PC-9 (cell line): ENCODE data around the gene TMEM131L. TPM values are rescaled to one million over a fixed set of nuclear protein-coding genes. Genes with fewer than 3 reads are reported as not detected.

Experiments
- BruUV-seq: library from RNA; stranded (reverse); fragments of 400-500 nt; replicated peaks from 2 replicates; lab custom pipeline; 2021; lab: Mats Ljungman, UMichigan
- CTCF ChIA-PET: fragments of 300-600 bp; sonication (Branson Sonifier 250); formaldehyde crosslinking; loops from one replicate; lab custom pipeline; 2022; ENCODE audit warnings: antibody characterized with exemption; lab: Charles Lee
- POLR2A ChIA-PET: fragments of 300-600 bp; sonication (Branson Sonifier 250); formaldehyde crosslinking; loops from one replicate; lab custom pipeline; 2022; ENCODE audit warnings: antibody characterized with exemption; ENCODE audit not compliant: unreplicated experiment; lab: Charles Lee
- DNase-seq, 2 experiments: peaks; one replicate each; pipeline versions ENCODE4 v3.0.0 to v3.0.0-alpha.2; 2015 to 2022; ENCODE audit warnings: mixed read lengths in 1 of 2
- H2AFZ ChIP-seq: fragments of 200-600 bp; sonication (generic); 2 replicates; pipeline ENCODE4 v1.8.1; 2017; ENCODE audit warnings: antibody characterized with exemption
- H3F3A ChIP-seq: fragments of 200-600 bp; sonication (generic); 2 replicates; pipeline ENCODE4 v1.8.1; 2017; ENCODE audit warnings: antibody characterized with exemption, mild to moderate bottlenecking, low read depth; ENCODE audit not compliant: insufficient read depth
- H3K27ac ChIP-seq: fragments of 200-600 bp; sonication (generic); 2 replicates; pipeline ENCODE4 v1.6.1; 2016; ENCODE audit warnings: mixed run types
- H3K27me3 ChIP-seq: fragments of 200-600 bp; sonication (generic); 2 replicates; pipeline ENCODE4 v1.6.1; 2016; ENCODE audit warnings: low read depth, mixed run types; ENCODE audit not compliant: insufficient read depth
- H3K36me3 ChIP-seq: fragments of 200-600 bp; sonication (generic); 2 replicates; pipeline ENCODE4 v1.6.1; 2016; ENCODE audit warnings: low read depth, mixed run types
- H3K4me1 ChIP-seq: fragments of 200-600 bp; sonication (generic); replicated peaks from 2 replicates; pipeline ENCODE4 v1.6.1; 2016; ENCODE audit warnings: mixed run types; ENCODE audit not compliant: insufficient read depth
- H3K4me2 ChIP-seq: fragments of 200-600 bp; sonication (generic); 2 replicates; pipeline ENCODE4 v1.6.1; 2017; ENCODE audit warnings: mixed run types
- H3K4me3 ChIP-seq: fragments of 200-600 bp; sonication (generic); 2 replicates; pipeline ENCODE4 v1.6.1; 2016; ENCODE audit warnings: mixed run types
- H3K79me2 ChIP-seq: fragments of 200-600 bp; sonication (generic); 2 replicates; pipeline ENCODE4 v1.6.1; 2017; ENCODE audit warnings: low read depth, mixed run types
- H3K9me2 ChIP-seq: fragments of 200-600 bp; sonication (generic); 2 replicates; pipeline ENCODE4 v1.8.1; 2017; ENCODE audit warnings: mild to moderate bottlenecking; ENCODE audit not compliant: insufficient read depth
- H3K9me3 ChIP-seq: fragments of 200-600 bp; sonication (generic); 2 replicates; pipeline ENCODE4 v1.8.1; 2016; ENCODE audit warnings: low read depth; ENCODE audit not compliant: insufficient read depth
- H4K20me1 ChIP-seq: fragments of 200-600 bp; sonication (generic); 2 replicates; pipeline ENCODE4 v1.8.1; 2017; ENCODE audit not compliant: insufficient read depth
- CTCF ChIP-seq: fragments of 200-600 bp; sonication (generic); conservative IDR thresholded peaks from 2 replicates; pipeline ENCODE4 v1.6.1; 2017; ENCODE audit warnings: mixed run types, antibody characterized with exemption, mild to moderate bottlenecking, moderate library complexity
- EZH2 ChIP-seq: fragments of 200-600 bp; sonication (generic); IDR thresholded peaks from 2 replicates; pipeline ENCODE4 v1.8.0; 2017; ENCODE audit warnings: antibody characterized with exemption, low read depth
- intact Hi-C: fragments of 100-400 bp; cut with micrococcal nuclease; formaldehyde crosslinking; loops from one replicate; pipeline ENCODE4 v1.10.0; 2022; ENCODE audit not compliant: unreplicated experiment
- total RNA-seq: library from RNA; stranded (reverse); gene quantifications from 2 replicates; pipeline ENCODE4 v1.2.3, GENCODE V29; 2021

Gene TMEM131L
- total RNA-seq, 1 experiment from 2014 or later = 3.8 TPM

- no peaks in the 10 kb centered on the region for H3K9me2 ChIP-seq
- no peak overlapping the region for H2AFZ ChIP-seq
- no peaks in the 10 kb centered on the region for H3K27me3 ChIP-seq
- no peaks in the 10 kb centered on the region for H3F3A ChIP-seq
- H3K4me3 ChIP-seq = no peak overlapping the region
- no peak overlapping the region for H3K27ac ChIP-seq
- no peak overlapping the region for H3K4me2 ChIP-seq
- DNase-seq = no peak
- POLR2A ChIA-PET = no interaction called here
- H3K9me3 ChIP-seq = no peaks in the 10 kb centered on the region
- intact Hi-C loops = no loop called here
- no peaks in the 10 kb centered on the region for H3K36me3 ChIP-seq
- H3K79me2 ChIP-seq = no peaks in the 10 kb centered on the region
- CTCF ChIA-PET = no interaction called here
- TF ChIP-seq EZH2 (no peak), CTCF (no peak)
- no peaks in the 10 kb centered on the region; the same call in 1 of the 2 replicates for H3K4me1 ChIP-seq
- no TSS peak for BruUV-seq
- H4K20me1 ChIP-seq = no peaks in the 10 kb centered on the region
These were observed 52.7 kb downstream of the TMEM131L start for GRCh38 chr4:153518637-153519389.

GRCh38 chr4:153519687-153520086 lies 53.5 kb downstream of the TMEM131L start:
- Histone ChIP-seq H3F3A (no peaks in the 10 kb centered on the region), H2AFZ (no peak overlapping the region), H4K20me1 (no peaks in the 10 kb centered on the region), H3K4me3 (no peak overlapping the region), H3K9me2 (no peaks in the 10 kb centered on the region), H3K9me3 (no peaks in the 10 kb centered on the region), H3K27ac (no peak overlapping the region), H3K27me3 (no peaks in the 10 kb centered on the region), H3K36me3 (no peaks in the 10 kb centered on the region), H3K79me2 (no peaks in the 10 kb centered on the region), H3K4me2 (no peak overlapping the region), H3K4me1 (no peaks in the 10 kb centered on the region)
- ChIA-PET CTCF (no interaction called here), POLR2A (no interaction called here)
- TF ChIP-seq CTCF (no peak), EZH2 (no peak)
- intact Hi-C loops = no loop called here
- no peak for DNase-seq
- BruUV-seq = no TSS peak

DNA sequence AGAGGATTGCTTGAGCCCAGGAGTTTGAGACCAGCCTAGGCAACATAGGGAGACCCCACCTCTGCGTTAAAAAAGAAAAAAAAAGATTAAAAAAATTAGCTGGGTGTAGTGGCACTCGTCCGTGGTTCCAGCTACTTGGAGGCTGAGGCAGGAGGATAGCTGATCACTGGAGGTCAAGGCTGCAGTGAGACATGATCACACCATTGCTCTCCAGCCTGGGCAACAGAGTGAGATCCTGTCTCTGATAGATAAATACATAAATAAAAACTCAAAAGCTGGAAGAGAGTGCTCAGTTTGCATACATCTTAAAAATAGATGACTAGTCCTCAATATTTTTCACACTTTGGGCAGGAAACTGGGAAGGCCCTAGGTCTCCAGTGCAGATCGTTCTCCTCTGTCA lies 54.1 kb downstream of the TMEM131L start:
- H3K9me2 ChIP-seq = no peaks in the 10 kb centered on the region
- no peaks in the 10 kb centered on the region for H3F3A ChIP-seq
- ChIA-PET CTCF (no interaction called here), POLR2A (no interaction called here)
- H3K4me3 ChIP-seq = no peak overlapping the region
- H3K4me2 ChIP-seq = no peak overlapping the region
- H3K4me1 ChIP-seq = no peaks in the 10 kb centered on the region
- TF ChIP-seq CTCF (no peak), EZH2 (no peak)
- no peaks in the 10 kb centered on the region for H3K27me3 ChIP-seq
- H2AFZ ChIP-seq = no peak overlapping the region
- H3K27ac ChIP-seq = no peak overlapping the region
- no TSS peak for BruUV-seq
- no peaks in the 10 kb centered on the region for H4K20me1 ChIP-seq
- no peaks in the 10 kb centered on the region for H3K9me3 ChIP-seq
- no peak for DNase-seq
- no peaks in the 10 kb centered on the region for H3K79me2 ChIP-seq
- intact Hi-C loops = no loop called here
- H3K36me3 ChIP-seq = no peaks in the 10 kb centered on the region
